Stimulated activated memory B cell treated with anti-CD40 and anti-IgM and Interleukin-4, amounts not matched to agents 10 μg/mL and 1 μg/mL and 100 μg/mL, for 72 hours (primary cell): ENCODE data around the gene LSM4.
"Not testable (repeated sequence)": the region's sequence is repeated elsewhere in the genome, so short reads cannot be mapped to it uniquely, and the experiment has no call there.

Source experiments
- ATAC-seq: fragments of 150-1000 bp; cut with Tn5 transposase; 2 replicates; pipeline ENCODE4 v1.10.0; 2021
- H3K27ac Mint-ChIP-seq: one replicate; pipeline ENCODE4 v1.8.0; 2022; ENCODE audit warnings: mild to moderate bottlenecking, mixed read lengths
- H3K27me3 Mint-ChIP-seq: one replicate; pipeline ENCODE4 v1.8.0; 2022; ENCODE audit warnings: mixed read lengths
- H3K36me3 Mint-ChIP-seq: one replicate; pipeline ENCODE4 v1.8.0; 2022; ENCODE audit warnings: mixed read lengths
- H3K4me1 Mint-ChIP-seq: one replicate; pipeline ENCODE4 v1.8.0; 2022; ENCODE audit warnings: mixed read lengths
- H3K4me3 Mint-ChIP-seq: one replicate; pipeline ENCODE4 v1.8.0; 2022; ENCODE audit warnings: mild to moderate bottlenecking, moderate library complexity, mixed read lengths
- H3K9me3 Mint-ChIP-seq: one replicate; pipeline ENCODE4 v1.8.0; 2022; ENCODE audit warnings: mixed read lengths

Gene LSM4

DNA sequence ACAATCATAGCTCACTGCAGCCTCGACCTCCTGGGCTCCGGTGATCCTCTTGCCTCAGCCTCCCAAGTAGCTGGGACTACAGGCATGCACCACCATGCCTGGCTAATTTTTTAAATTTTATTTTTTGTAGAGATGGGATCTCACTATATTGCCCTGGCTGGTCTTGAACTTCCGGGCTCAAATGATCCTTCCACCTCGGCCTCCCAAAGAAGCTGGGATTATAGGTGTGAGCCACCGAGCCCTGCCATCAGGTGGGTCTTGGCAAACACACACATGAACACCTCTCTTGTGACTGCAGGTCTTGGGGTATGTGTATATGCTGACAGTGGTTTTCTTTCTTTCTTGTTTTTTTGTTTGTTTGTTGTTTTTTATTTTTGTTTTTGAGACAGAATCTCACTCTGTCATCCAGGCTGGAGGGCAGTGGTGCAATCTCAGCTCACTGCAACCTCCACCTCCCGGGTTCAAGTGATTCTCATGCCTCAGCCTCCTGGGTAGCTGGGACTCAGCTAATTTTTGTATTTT lies 26.0 kb upstream of the LSM4 start:
- H3K27me3 Mint-ChIP-seq, ATAC-seq, H3K27ac Mint-ChIP-seq, H3K4me3 Mint-ChIP-seq, H3K4me1 Mint-ChIP-seq, H3K9me3 Mint-ChIP-seq: not testable (repeated sequence)
- peaks cover 29% of the 10 kb centered on the region for H3K36me3 Mint-ChIP-seq

DNA sequence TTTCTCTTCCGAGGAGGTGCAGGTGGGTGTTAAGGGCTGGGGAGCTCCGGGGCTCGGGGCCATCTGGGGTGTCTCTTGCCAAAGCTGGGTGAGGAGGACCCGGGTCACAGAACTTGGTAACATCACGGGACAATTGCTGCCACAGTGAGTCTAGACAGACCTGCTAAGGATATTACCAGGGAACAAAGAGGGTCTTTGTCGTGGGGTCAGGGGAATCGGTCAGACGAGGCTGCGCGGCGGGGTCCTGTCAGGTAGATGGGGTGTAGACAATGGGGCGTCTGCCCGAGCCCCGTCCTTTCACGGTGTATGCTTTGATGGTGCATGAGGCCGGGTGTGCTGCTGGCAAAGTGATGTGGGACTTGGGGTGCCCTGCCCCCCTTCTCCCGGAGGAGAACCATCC lies 25.3 kb upstream of the LSM4 start:
- no peak for ATAC-seq
- Mint-ChIP-seq H3K4me3 (no peak overlapping the region), H3K27ac (no peak overlapping the region), H3K27me3 (no peaks in the 10 kb centered on the region), H3K36me3 (peaks cover 24% of the 10 kb centered on the region), H3K4me1 (no peaks in the 10 kb centered on the region), H3K9me3 (no peaks in the 10 kb centered on the region)

DNA sequence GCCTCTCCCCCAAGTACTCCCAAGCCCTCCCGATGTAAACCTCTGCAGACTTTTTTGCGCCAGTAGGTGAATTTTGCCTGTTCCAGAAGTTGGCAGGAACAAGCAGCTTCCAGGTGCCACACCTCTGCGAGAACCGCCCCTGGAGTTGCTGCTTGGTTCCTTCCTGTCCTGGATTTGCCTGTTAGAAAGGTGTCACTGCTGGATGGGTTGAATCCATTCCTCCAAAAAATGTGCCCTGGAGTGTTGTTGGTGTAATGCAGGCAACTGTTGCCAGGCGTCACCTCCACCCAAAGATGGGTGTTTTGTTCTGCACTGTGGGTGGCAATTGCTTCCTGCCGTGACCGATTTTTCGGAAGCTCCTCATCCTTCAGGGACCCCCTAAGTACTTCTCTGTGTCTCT lies 23.2 kb upstream of the LSM4 start:
- Mint-ChIP-seq H3K27ac (no peak overlapping the region), H3K27me3 (no peaks in the 10 kb centered on the region)

DNA sequence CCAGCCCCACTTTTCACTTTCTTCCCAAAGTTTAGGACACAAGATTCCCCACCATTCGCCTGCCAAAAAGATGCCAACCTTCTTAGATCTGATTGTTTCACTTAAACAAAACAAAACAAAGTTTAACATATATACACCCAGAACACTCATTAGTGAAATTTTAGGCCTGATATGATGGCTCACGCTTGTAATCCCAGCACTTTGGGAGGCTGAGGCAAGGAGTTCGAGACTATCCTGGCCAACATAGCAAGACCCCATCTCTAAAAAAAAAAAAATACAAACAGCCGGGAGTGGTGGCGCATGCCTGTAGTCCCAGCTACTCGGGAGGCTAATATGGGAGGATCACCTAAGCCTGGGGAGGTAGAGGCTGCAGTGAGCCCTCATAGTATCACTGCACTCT lies 22.4 kb upstream of the LSM4 start:
- no peak overlapping the region for H3K4me3 Mint-ChIP-seq
- peaks cover 7% of the 10 kb centered on the region for H3K4me1 Mint-ChIP-seq
- no peaks in the 10 kb centered on the region for H3K9me3 Mint-ChIP-seq
- no peaks in the 10 kb centered on the region for H3K27me3 Mint-ChIP-seq
- ATAC-seq = no peak
- peaks cover 24% of the 10 kb centered on the region for H3K36me3 Mint-ChIP-seq
- H3K27ac Mint-ChIP-seq = no peak overlapping the region

More for the DNA sequence above, 23.2 kb upstream of the LSM4 start:
- peaks cover 24% of the 10 kb centered on the region for H3K36me3 Mint-ChIP-seq
- no peak overlapping the region for H3K4me3 Mint-ChIP-seq
- ATAC-seq = no peak
- peaks cover 5% of the 10 kb centered on the region for H3K4me1 Mint-ChIP-seq
- H3K9me3 Mint-ChIP-seq = no peaks in the 10 kb centered on the region

DNA sequence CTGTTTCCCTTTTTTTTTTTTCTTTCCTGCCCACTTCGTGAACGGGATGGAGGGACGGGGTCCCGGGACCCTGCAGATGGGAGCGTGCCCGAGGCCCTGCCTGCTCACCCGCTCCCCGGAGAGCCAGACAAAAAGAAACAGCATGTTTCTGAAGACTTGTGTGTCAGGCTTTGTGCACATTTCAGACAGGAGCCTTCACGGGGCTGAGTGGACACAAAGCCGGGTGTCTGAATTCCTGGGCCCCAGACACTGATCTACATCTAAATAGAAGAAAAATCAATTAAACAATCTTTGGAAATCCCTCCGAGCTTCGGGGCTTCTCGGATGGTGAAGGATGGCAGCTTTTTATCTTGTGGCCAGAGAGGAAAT lies 21.7 kb upstream of the LSM4 start:
- H3K36me3 Mint-ChIP-seq = peaks cover 24% of the 10 kb centered on the region
- no peak overlapping the region for H3K4me3 Mint-ChIP-seq
- no peak overlapping the region for H3K27ac Mint-ChIP-seq
- no peaks in the 10 kb centered on the region for H3K27me3 Mint-ChIP-seq
- no peaks in the 10 kb centered on the region for H3K9me3 Mint-ChIP-seq
- no peak for ATAC-seq
- peaks cover 13% of the 10 kb centered on the region for H3K4me1 Mint-ChIP-seq

DNA sequence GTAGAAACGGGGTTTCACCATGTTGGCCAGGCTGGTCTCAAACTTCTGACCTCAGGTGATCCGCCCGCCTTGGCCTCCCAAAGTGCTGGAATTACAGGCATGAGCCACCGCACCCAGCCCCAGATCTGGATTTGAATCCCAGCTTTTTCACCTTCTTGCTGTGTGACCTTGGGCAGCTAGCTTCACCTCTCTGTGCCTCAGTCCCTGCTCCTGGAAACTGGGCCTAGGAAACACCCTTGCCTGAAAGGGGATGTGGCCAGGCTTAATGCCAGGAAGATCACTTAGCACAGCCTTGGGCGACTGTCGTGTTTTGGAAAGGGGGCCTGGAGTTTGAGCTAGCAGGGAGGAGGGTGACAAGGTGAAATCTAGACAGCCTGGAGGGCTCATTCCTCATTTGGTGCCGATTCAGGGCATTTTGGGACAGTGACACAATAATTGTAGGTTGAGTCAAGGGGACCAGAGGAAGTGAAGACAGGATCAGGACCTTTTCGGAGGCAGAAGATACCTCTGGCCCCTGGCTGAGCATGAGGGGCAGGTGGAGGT lies 19.3 kb upstream of the LSM4 start:
- Mint-ChIP-seq H3K27me3 (no peaks in the 10 kb centered on the region), H3K9me3 (no peaks in the 10 kb centered on the region), H3K36me3 (peaks cover 10% of the 10 kb centered on the region), H3K27ac (no peak overlapping the region), H3K4me3 (no peak overlapping the region), H3K4me1 (peaks cover 16% of the 10 kb centered on the region)
- ATAC-seq = no peak

DNA sequence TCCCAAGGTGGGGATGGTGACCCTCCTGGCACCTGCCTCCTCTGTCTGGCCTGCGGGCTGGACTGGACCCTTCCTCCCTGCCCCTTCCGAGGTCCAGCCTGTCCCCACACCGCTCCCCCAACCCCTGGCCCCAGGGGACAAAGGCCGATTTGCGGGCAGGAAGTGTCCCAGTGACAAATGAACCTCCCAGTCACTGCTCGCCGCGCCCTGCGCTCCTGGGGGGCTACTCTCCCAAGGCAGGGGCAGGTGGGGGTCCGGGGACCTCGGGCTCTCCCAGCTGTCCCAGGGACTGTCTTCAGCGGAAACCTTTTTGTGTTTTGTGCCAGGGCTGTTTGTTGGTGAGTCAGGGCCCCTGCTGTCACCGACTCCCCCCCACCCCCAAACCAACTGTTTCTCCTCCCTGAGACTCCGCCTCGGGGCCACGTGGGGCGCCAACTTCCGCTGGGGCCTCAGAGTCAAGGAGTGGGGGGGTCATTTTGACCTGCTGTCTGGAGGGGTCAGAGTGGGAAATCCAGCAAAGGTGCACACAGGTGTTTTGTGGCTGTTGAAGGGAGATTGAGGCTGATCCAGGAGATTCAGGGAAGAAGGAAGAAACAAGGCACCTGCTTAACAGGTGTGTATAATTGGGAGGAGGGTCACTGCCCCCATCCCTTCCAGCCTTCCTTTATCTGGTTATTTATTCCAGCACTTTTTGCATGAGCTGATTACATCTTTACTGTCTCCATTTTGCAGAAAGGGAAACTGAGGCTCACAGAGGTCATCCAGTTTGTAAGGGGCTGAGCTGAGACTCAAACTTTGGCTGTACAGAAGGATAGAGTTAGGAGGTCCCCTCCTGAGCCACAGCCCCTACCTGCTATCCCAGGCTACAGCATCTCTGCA lies 18.4 kb upstream of the LSM4 start:
- H3K9me3 Mint-ChIP-seq = no peaks in the 10 kb centered on the region
- H3K27ac Mint-ChIP-seq = peak overlapping the region; percentile 53
- H3K4me3 Mint-ChIP-seq = peak overlapping the region; percentile 83
- no peaks in the 10 kb centered on the region for H3K27me3 Mint-ChIP-seq
- ATAC-seq = peak; percentile 79
- peaks cover 16% of the 10 kb centered on the region for H3K4me1 Mint-ChIP-seq
- H3K36me3 Mint-ChIP-seq = peaks cover 4% of the 10 kb centered on the region

DNA sequence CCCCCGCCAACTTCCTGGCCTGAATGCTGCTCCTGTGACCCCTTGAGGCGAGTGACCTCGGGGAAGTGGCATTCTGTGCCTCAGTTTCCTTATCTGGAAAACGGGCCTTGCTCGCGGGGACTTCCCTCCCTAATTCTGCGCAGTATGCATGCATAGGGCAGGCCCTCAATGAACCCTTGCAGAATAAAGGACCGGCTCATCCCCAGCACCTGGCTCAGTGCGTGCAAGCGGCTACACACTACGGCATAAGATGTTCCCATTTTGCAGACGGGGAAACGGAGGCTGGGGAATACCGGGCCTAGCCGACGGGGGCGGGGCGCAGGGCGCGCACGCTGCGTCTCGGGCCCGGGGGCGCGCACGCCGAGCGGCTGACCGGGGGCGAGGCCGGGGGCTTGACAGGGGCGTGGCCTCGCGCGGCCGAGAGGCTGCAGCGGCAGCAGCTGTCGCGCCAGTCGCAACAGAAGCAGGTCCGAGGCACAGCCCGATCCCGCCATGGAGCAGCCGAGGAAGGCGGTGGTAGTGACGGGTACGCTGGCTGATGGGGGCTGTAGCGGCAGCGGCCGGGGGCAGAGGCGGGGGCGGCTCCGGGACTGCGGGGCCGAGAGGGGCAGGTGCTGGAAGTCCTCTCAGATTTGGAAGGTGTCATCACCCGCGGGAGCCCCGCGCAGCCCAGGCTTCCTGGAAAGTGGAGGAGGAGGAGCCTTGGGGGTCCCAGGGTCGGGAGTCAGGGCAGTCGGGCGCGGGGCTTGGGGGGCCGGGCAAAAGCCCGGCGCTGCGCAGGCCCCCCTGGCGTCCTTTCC lies 17.5 kb upstream of the LSM4 start, which contains the start of gene PGPEP1:
PGPEP1 (plus strand) TSS at position 409 of the 800 bp plus-strand sequence; CDS start at position 493, 84 bp downstream.
- H3K4me3 Mint-ChIP-seq = peak within 1 kb of the TSS; percentile 83
- H3K27ac Mint-ChIP-seq = peak within 1 kb of the TSS; percentile 53
- H3K9me3 Mint-ChIP-seq = no peaks in the 10 kb centered on the region
- H3K4me1 Mint-ChIP-seq = peaks cover 16% of the 10 kb centered on the region
- peak; percentile 83 for ATAC-seq
- H3K36me3 Mint-ChIP-seq = peaks cover 4% of the 10 kb centered on the region
- no peaks in the 10 kb centered on the region for H3K27me3 Mint-ChIP-seq

DNA sequence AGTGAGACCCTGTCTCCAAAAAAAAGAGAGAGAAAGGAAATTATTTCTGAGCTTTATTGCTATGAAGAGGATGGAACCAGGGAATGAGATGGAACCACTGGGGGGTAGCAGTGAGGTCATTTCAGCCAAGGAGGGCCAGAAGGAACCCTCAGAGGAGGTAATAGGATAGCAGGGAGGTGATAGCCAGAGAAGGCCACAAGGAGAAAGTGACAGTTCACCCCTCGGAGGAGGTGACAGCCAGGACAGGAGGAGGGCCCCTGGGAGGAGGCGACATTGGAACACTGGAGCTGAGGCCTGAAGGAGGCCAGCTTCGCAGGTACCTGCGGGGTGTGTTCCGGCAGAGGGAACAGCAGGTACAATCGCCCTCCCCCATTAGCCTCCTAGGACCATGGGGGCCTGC lies 16.8 kb upstream of the LSM4 start:
- peak overlapping the region; percentile 83 for H3K4me3 Mint-ChIP-seq
- no peak for ATAC-seq
- peaks cover 4% of the 10 kb centered on the region for H3K36me3 Mint-ChIP-seq
- H3K9me3 Mint-ChIP-seq = no peaks in the 10 kb centered on the region
- H3K27me3 Mint-ChIP-seq = no peaks in the 10 kb centered on the region
- peaks cover 16% of the 10 kb centered on the region for H3K4me1 Mint-ChIP-seq
- H3K27ac Mint-ChIP-seq = peak overlapping the region; percentile 53

DNA sequence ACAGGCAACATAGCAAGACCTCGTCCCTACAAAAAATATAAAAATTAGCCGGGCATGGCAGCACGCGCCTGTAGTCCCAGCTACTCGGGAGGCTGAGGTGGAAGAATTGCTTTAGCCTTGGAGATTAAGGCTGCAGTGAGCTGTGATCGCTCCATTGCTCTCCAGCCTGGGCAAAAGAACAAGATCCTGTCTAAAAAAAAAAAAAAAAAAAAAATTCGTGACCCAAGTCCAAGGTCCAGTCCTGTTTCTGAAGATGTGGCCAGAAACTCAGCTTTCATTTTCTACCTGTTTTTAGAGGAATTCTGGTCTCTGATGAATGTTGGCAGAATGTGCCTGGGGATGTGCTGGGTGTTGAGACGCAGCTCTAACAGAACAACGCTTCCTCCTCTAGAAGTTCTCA lies 15.7 kb upstream of the LSM4 start:
- Mint-ChIP-seq H3K27ac (no peak overlapping the region), H3K9me3 (no peaks in the 10 kb centered on the region), H3K27me3 (no peaks in the 10 kb centered on the region), H3K4me3 (no peak overlapping the region), H3K4me1 (peaks cover 16% of the 10 kb centered on the region), H3K36me3 (no peaks in the 10 kb centered on the region)
- ATAC-seq = no peak

DNA sequence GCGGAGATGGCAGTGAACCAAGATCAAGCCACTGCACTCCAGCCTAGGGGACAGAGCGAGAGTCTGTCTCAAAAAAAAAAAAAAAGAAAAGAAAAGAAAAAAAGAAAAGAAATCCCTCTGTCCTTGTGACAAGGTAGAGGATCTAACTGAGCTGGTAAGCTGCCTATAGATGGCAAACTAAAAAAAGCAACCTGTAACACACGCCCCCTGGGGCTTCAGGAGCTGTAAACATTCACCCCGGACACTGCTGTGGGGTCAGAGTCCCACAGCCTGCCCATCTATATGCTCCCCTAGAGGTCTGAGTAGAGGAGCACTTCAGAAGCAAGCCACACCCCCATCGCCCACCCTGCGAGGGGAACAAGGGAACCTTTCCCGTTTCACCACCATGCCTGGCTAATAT lies 13.2 kb upstream of the LSM4 start:
- Mint-ChIP-seq H3K27ac (no peak overlapping the region), H3K4me3 (no peak overlapping the region), H3K4me1 (peaks cover 11% of the 10 kb centered on the region), H3K36me3 (no peaks in the 10 kb centered on the region), H3K27me3 (no peaks in the 10 kb centered on the region), H3K9me3 (no peaks in the 10 kb centered on the region)
- ATAC-seq = no peak

DNA sequence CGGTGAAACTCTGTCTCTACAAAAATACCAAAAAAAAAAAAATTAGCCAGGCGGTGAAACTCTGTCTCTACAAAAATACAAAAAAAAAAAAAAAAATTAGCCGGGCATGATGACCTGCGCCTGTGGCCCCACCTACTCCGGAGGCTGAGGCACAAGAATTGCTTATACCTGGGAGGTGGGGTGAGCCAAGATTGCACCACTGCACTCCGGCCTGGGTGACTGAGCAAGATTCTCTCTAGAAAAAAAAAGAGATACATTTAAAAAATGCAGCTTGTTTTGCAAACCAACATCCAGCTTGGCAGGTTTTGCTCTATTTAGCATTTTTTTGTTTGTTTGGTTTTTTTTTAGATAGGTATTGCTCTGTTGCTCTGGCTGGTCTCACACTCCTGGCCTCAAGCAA lies 10.8 kb upstream of the LSM4 start:
- peaks cover 5% of the 10 kb centered on the region for H3K4me1 Mint-ChIP-seq
- H3K9me3 Mint-ChIP-seq = no peaks in the 10 kb centered on the region

DNA sequence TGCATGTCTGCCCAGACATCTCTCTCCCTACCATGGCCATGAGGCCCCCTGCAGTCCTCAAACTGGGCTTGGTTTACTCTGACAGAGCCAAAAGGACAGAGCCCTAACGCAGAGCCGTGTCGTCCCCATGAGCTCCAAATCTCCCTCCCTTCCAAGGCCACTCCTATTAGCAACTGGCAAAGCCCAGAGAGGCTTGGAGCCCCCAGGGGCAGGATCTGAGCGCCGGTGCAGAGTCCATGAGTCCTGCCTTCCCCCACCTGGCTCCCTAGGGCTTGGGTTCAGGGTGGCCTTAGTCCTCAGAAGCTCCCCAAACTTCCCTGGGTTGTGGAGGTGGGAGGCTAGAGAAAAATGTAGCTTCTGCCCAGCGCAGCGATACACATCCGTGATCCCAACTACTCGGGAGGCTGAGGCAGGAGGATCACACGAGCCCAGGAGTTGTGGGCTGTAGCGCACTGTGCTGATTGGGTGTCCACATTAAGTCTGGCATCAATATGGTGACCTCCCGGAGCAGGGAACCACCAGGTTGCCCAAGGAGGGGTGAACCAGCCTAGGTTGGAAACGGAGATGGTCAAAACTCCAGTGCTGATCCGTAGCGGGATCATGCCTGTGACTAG lies 10.1 kb upstream of the LSM4 start:
- H3K4me1 Mint-ChIP-seq = peaks cover 11% of the 10 kb centered on the region
- H3K4me3 Mint-ChIP-seq = no peak overlapping the region
- no peaks in the 10 kb centered on the region for H3K9me3 Mint-ChIP-seq
- H3K27ac Mint-ChIP-seq = no peak overlapping the region
- ATAC-seq = no peak
- H3K27me3 Mint-ChIP-seq = no peaks in the 10 kb centered on the region
- no peaks in the 10 kb centered on the region for H3K36me3 Mint-ChIP-seq

More for the DNA sequence above, 10.8 kb upstream of the LSM4 start:
- Mint-ChIP-seq H3K36me3 (no peaks in the 10 kb centered on the region), H3K27me3 (no peaks in the 10 kb centered on the region), H3K27ac (no peak overlapping the region), H3K4me3 (no peak overlapping the region)
- ATAC-seq = no peak

DNA sequence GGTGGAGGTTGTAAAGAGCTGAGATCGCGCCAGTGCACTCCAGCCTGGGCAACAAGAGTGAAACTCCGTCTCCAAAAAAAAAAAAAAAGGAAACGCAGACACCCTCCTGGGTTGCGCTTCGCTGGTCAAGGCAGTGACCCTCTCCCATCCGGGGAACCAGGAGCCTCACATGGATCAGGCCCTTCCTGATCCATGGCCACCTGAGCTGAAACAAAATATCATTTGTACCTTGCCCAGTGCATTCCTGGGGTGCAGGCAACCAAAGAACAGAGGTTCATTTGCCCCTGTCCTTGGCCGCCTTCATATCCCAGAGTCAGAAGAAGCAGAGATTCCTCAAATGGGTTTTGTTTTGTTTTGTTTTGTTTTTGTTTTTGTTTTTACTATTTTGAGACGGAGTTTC lies 8.0 kb upstream of the LSM4 start:
- ATAC-seq = no peak
- Mint-ChIP-seq H3K4me1 (peaks cover 11% of the 10 kb centered on the region), H3K9me3 (no peaks in the 10 kb centered on the region), H3K36me3 (no peaks in the 10 kb centered on the region), H3K27me3 (no peaks in the 10 kb centered on the region), H3K4me3 (no peak overlapping the region), H3K27ac (no peak overlapping the region)

DNA sequence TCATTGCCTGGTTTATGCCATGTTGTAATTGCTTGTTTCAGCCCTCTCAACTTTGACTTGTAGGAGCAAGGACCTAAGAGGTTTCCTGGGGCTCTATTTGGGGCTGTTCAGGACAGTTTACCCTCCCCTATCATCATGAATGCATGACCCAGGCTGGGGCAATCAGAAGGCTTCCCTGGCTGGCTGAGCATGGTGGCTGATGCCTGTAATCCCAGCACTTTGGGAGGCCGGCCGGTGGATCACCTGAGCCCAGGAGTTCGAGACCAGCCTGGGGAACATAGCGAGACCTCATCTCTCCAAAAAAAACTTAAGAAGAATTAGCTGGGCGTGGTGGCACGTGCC lies 6.1 kb upstream of the LSM4 start:
- ATAC-seq = no peak
- Mint-ChIP-seq H3K27ac (no peak overlapping the region), H3K27me3 (no peaks in the 10 kb centered on the region), H3K4me3 (no peak overlapping the region), H3K36me3 (no peaks in the 10 kb centered on the region), H3K9me3 (no peaks in the 10 kb centered on the region), H3K4me1 (peaks cover 13% of the 10 kb centered on the region)
